ENCODE results near the gene AGXT2. TPM values are rescaled to one million over a fixed set of nuclear protein-coding genes. Genes with fewer than 3 reads are reported as not detected.

Gene AGXT2
- total RNA-seq, 1 experiment from 2014 or later, result not detected

GRCh38 chr5:35029333-35029732 is 18.4 kb downstream of the AGXT2 start:
- no peak overlapping the region for H2AFZ ChIP-seq
- H3K27me3 ChIP-seq (ENCODE audit: insufficient read depth, low read depth), result peaks cover 98% of the 10 kb centered on the region
- H3K9me3 ChIP-seq (ENCODE audit: insufficient read depth, low read depth), result no peaks in the 10 kb centered on the region
- no peaks in the 10 kb centered on the region for H4K20me1 ChIP-seq (ENCODE audit: insufficient read depth)
- no peaks in the 10 kb centered on the region for H3K9me2 ChIP-seq (ENCODE audit: insufficient read depth)
- no peaks in the 10 kb centered on the region for H3K79me2 ChIP-seq (ENCODE audit: low read depth)
- TF ChIP-seq EZH2 (IDR thresholded peaks at IDR 0.05; ENCODE audit: low read depth) (no peak), CTCF (conservative IDR thresholded peaks at IDR 0.05) (no peak)
- no peak for DNase-seq
- intact Hi-C loops (cut with micrococcal nuclease; ENCODE audit: unreplicated experiment), result no loop called here
- H3K4me3 ChIP-seq, result no peak overlapping the region
- POLR2A ChIA-PET (ENCODE audit: unreplicated experiment), result no interaction called here
- no peak overlapping the region for H3K27ac ChIP-seq
- no peaks in the 10 kb centered on the region for H3K36me3 ChIP-seq (ENCODE audit: low read depth)
- H3F3A ChIP-seq (ENCODE audit: insufficient read depth, low read depth), result no peaks in the 10 kb centered on the region
- no TSS peak for BruUV-seq (replicated peaks)
- no peaks in the 10 kb centered on the region for H3K4me1 ChIP-seq (replicated peaks; ENCODE audit: insufficient read depth)
- CTCF ChIA-PET, result no interaction called here
- H3K4me2 ChIP-seq, result no peak overlapping the region

- Histone ChIP-seq H4K20me1 (ENCODE audit: insufficient read depth) (no peaks in the 10 kb centered on the region), H3K4me2 (no peak overlapping the region), H3K4me3 (no peak overlapping the region), H3K9me2 (ENCODE audit: insufficient read depth) (no peaks in the 10 kb centered on the region), H3K36me3 (ENCODE audit: low read depth) (no peaks in the 10 kb centered on the region), H3K27ac (no peak overlapping the region), H3K4me1 (replicated peaks; ENCODE audit: insufficient read depth) (no peaks in the 10 kb centered on the region), H3F3A (ENCODE audit: insufficient read depth, low read depth) (no peaks in the 10 kb centered on the region), H3K27me3 (ENCODE audit: insufficient read depth, low read depth) (peaks cover 84% of the 10 kb centered on the region), H3K79me2 (ENCODE audit: low read depth) (no peaks in the 10 kb centered on the region), H2AFZ (0 out of 2 replicates have a peak overlapping the region, but pooled peaks have one; percentile 22), H3K9me3 (ENCODE audit: insufficient read depth, low read depth) (no peaks in the 10 kb centered on the region)
- ChIA-PET POLR2A (ENCODE audit: unreplicated experiment) (no interaction called here), CTCF (no interaction called here)
- intact Hi-C loops (cut with micrococcal nuclease; ENCODE audit: unreplicated experiment), result no loop called here
- BruUV-seq (replicated peaks), result no TSS peak
- no peak for DNase-seq
- no peak for TF ChIP-seq CTCF (conservative IDR thresholded peaks at IDR 0.05)
- TF ChIP-seq EZH2 (IDR thresholded peaks at IDR 0.05; ENCODE audit: low read depth), result no peak
Measured at GRCh38 chr5:35026941-35027340, 20.8 kb downstream of the AGXT2 start.

DNA sequence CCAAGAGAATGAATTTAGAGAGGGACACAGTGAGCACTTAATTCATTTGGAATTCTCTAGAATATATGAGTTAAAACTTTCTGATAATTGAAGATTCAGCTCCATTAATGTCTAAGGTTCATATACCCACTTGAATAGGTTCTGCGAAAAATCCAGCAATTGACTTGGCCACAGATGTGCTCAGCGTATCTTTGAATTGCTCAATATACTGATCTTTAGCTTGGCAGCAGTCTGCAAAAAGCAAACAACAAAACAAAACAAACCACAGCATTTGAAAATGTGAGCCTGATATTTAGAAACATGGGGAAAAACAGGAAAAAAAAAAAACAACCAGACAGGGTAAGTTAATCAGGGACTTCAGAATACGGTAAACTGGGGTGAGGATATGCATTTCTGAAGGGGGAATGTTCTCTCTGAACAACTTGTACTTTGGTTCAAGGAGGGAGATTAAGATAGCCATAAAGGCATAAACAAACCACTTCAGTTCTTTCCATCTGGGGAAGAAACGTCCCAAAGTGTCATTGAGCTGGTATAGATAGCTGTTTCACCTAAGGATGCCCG is 21.4 kb downstream of the AGXT2 start:
- TF ChIP-seq CTCF (conservative IDR thresholded peaks at IDR 0.05) (no peak), EZH2 (IDR thresholded peaks at IDR 0.05; ENCODE audit: low read depth) (no peak)
- DNase-seq, result no peak
- Histone ChIP-seq H3K36me3 (ENCODE audit: low read depth) (no peaks in the 10 kb centered on the region), H3F3A (ENCODE audit: insufficient read depth, low read depth) (no peaks in the 10 kb centered on the region), H4K20me1 (ENCODE audit: insufficient read depth) (no peaks in the 10 kb centered on the region), H3K4me2 (no peak overlapping the region), H3K79me2 (ENCODE audit: low read depth) (no peaks in the 10 kb centered on the region), H3K9me3 (ENCODE audit: insufficient read depth, low read depth) (no peaks in the 10 kb centered on the region), H3K9me2 (ENCODE audit: insufficient read depth) (no peaks in the 10 kb centered on the region), H3K4me1 (replicated peaks; ENCODE audit: insufficient read depth) (no peaks in the 10 kb centered on the region), H3K27me3 (ENCODE audit: insufficient read depth, low read depth) (peaks cover 78% of the 10 kb centered on the region), H2AFZ (0 out of 2 replicates have a peak overlapping the region, but pooled peaks have one; percentile 22), H3K4me3 (no peak overlapping the region), H3K27ac (no peak overlapping the region)
- intact Hi-C loops (cut with micrococcal nuclease; ENCODE audit: unreplicated experiment), result no loop called here
- CTCF ChIA-PET, result no interaction called here
- no TSS peak for BruUV-seq (replicated peaks)
- POLR2A ChIA-PET (ENCODE audit: unreplicated experiment), result no interaction called here
